NCI-H526 treated with DMSO at 0.1 percent for 48 hours (cell line): ENCODE results near the gene PPP4R1.
A peak's percentile ranks its signal among the peaks of the same experiment; 100 is the strongest.

ENCODE experiments used
- DNase-seq: peaks from one replicate; lab custom pipeline; 2025; lab: John Stamatoyannopoulos, UW

The PPP4R1 gene

DNA sequence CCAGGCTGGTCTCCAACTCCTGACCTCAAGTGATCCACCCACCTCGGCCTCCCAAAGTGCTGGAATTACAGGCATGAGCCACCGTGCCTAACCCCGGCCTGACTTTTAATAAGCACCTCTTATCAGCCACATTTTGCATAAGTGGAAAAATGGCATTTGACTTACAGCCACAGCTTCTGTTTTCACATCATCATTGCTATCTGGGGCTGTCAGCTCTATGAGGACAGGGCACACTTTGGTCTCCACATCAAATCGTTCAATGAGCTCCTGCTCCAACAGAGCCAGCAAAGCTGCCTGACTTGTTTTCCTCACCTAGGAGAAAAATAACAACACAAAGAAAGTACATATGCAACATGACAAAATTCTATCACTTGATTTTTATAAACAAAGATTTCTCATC lies 26.4 kb downstream of the PPP4R1 start:
- no peak for DNase-seq

DNA sequence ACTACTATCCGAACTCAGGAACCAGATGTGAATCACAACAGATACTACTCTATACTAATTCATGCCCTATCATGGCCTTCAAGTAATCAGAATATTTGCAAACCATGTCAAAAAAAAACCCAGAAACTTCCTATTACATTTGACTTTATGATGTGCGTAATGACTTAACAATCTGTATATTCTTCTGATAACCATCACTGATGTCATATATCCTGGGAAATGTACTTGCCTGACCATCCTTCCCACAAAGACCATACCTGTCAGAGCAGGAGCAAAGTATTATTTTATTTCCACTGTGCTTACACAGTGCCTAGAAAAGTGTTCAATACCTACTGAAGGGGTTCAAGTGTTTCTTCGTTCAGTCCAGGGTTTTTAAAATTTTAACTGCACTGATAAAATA lies 27.5 kb downstream of the PPP4R1 start:
- no peak for DNase-seq

DNA sequence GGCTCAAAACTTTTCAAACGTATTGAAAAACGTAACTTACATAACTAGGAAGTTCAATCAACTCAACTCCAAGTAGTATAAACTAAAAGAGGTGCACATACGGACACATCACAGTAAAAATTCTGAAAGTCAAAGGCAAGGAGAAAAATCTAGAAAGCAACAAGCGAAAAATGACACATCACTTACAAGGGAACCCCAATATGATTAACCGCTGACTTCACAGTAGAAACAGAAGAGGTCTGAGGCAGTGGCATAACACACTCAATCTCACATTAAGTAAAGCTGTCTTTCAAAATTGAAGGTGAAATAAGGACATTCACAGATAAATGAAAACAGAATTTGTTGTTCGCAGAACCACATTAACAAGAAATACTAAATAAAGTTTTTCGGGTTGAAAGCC lies 32.7 kb downstream of the PPP4R1 start:
- no peak for DNase-seq

DNA sequence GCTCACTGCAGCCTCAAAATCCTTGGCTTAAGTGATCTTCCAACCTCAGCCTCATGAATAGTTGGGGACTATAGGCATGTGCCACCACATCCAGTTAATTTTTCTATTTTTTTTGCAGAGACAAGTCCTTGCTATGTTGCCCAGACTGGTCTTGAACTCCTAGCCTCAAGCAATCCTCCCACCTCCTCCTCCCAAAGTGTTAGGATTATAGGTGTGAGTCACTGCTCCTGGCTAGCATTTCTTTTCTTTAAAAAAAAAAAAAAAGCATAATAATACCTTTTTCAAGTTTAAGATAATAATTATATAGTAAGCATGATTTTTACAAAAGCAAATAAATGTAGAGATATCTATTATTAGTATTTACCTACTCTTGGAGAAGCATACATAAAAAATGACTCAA lies 36.1 kb downstream of the PPP4R1 start:
- DNase-seq = no peak

DNA sequence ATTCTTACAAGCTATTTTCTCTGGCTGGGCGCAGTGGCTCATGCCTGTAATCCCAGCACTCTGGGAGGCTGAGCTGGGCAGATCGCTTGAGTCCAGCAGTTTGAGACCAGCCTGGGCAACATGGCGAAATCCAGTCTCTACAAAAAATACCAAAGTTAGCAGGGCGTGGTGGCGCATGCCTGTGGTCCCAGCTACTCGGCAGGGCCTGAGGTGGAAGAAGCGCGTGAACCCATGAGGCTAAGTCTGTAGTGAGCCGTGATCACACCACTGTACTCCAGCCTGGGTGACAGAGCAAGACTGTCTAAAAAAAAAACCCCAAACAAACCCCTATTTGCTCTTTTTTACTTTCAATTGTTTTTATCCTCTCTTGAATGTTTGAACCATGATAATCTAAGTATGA lies 37.0 kb downstream of the PPP4R1 start:
- DNase-seq = no peak

DNA sequence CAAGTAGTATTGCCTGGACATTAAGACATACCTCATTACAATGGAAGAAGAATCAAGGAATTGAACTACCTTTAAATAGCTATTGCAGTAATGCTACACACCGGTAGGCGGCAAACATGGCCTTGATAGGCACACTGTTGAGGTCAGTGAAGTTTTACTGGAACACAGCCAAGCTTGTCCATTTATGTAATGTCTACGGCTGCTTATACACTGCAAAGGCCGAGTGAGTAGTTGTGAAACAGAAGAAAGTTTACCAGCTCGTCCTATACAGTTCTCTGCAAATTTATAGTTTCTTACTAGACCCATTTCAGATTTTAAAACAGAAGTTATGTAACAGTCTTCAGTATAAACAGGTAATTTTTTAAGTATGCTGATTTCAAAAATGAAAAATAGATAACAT lies 38.8 kb downstream of the PPP4R1 start:
- peak; percentile 52 for DNase-seq

DNA sequence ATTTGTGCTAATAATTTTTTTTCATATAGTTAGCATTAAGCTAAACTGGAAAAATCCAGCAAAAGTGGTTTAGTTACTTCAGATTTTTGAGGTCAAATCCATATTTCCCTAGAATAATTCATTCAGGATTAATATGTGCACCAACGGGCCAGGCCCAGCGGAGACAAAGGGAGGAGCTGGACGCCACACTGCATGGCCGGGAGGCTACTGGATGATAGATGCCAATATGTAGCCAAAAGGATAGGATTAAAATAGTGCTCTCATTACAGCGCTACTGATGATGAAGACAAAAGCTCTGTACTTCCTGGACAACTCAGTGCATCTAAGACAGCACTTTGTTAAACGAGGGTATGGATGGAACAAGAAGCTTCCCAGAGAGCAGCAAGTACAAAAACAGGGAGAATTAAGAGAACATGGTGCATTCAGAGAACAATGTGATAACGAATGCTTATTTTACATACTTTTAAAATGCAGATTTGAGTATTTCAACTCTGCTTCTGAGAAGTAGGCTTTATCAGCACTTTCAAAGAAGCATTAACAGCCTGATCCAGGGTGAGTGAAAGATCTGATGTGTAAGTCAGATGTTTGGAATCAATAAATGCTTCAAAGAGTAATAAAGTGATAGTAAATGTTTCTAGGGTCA lies 39.8 kb downstream of the PPP4R1 start:
- DNase-seq = no peak

DNA sequence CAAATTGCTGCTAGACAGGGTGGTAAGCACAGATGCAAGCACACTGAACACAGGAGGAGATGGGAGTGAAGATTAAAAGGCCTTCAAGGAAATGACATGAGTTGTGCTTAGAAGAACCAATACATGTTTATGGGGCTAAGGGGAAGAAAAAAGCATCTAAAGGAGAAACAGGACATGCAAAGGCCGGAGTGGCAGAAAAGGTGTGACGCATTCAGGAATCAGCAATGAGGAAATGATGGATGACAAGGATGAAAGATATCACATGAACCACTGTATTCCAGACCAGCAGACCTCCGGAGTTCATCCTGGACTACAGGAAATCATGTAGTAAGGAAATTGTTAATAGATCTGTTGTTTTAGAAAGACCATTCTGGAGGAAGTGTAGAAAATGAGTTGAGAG lies 42.8 kb downstream of the PPP4R1 start:
- DNase-seq = no peak

DNA sequence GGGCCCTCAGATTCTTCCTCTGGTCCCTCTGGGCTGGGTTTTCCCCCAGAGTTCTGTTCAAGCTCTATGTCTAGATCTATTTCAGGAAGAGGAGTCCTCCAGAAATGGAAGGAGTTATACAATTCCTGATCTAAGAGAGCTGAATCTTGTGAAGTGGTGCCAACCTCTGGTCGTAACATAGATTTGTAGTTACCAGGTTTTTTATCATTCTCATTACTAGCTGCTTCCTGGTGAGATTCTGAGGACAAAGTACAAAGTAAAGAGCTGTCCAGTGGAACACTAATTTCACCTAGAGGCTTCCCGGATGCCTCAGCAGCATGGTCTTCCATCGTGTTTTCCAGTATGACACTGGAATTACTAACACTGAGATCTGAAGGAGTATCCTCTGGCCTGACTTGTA lies 44.1 kb downstream of the PPP4R1 start:
- DNase-seq = no peak

DNA sequence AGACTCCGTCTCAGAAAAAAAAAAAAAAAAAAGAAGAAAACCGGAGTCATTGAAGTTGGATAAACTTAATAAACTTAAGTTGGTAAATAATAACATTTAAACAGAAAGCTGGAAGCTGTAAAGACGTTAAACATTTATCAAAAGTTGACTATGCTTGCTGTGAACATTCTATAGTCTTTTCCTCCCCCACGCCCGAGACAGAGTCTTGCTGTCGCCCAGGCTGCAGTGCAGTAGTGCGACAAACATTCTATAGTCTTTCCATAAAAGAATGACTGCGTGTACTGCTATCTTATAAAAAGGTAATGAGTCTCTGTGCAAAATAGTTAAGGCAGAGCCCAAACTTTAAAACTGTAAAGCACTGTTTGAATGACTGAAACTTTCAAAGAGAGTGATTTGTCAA lies 45.2 kb downstream of the PPP4R1 start:
- DNase-seq = no peak

DNA sequence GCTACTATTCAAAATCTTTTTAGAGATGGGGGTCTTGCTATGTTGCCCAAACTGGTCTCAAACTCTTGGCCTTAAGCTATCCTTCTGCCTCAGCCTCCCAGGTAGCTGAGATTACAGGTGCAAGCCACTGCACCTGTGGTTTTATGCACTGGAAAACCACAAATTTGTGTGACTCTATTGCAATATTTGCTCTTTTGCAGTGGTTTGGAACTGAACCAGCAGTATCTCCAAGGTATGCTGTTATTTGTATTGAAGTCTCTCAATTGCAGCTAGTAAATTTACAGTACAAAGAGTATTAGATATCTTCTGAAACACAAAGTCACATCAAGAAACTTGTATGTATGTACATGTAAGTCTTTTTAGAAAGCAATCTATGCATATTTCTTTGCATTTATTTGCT lies 46.2 kb downstream of the PPP4R1 start:
- no peak for DNase-seq

DNA sequence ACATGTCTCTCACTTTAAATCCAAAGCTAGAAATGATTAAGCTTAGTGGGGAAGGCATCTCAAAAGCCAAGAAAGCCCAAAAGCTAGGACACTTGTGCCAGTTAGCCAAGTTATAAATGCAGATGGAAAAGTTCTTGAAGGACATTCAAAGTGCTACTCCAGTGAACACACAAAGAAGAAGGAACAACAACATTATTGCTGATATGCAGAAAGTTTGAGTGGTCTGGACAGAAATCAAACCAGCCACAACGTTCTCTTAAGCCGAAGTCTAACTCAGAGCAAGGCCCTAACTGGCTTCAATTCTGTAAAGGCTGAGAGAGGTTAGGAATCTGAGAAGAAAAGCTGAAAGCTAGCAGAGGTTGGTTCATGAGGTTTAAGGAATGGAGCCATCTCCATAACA lies 49.0 kb downstream of the PPP4R1 start:
- DNase-seq = no peak

DNA sequence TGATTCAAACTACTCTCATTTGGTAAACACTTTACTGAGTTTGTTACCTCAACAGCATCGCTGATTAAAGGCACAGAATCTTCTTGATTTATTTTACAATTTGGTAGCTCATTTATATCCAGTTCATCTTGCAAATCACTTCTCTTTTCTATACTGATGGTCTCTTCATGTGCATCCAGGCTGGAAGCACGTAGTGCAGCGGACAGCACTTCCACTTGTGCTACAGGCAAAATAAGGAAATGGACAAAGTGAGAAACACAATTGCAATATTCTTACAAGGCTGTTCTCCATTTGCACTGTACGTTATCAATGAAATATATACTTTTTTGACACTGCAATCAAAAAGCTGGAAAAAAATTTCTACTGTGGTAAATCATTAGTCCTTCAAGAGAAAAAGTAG lies 51.0 kb downstream of the PPP4R1 start:
- no peak for DNase-seq

DNA sequence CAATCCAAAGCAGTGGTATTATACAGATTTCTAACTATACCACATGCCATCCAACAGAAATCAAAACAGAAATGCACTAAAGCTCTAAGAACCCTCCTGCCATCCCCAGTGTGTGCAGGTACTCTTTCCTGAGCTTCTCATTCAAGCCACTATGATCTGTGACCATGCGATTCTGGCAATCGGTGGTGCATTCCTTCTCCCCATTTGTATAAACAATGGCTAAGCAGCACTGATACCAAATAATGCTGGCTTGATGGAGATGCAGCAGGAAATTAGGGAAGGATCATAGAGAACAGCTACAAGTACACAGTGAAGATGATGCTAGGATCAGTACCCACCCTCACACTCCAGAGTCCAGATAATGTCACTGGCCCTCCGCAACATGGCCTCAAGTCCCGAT lies 51.8 kb downstream of the PPP4R1 start:
- DNase-seq = no peak

DNA sequence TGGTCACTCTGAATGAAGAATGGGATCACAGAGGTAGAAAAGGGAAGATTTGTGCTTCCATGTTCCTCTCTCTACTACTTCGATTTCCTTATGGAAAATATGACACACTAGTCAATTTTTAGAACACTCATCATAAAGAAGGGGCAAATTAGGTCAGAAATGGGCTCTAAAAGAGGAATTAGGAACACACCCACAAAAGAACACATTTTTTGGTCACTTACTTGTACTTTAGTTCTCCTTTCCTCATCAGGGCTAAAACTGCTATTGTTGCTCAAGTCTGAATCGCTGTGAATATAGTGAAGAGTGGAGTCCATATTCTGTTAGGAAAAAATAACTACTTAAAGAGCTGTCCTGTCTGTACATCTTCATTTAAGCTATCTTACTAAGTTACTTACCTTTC lies 52.6 kb downstream of the PPP4R1 start:
- no peak for DNase-seq

DNA sequence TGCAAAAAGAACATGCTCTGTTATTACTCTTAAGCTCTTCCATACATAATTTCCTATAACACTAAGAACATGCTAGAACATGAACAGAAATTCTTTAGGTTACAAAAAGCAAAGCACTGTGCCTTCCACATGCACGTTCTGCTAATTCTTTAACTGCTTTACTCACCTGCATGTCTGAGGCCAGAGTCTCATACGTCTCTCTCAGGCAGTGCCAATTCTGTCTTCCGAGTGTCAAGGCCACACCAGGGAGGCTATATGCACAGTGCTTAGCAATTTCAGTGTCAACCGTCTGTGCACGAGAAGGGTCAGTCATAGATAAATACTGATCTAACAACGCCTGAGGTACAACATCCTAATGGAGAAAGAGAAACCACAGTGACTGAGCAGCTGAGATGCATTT lies 55.1 kb downstream of the PPP4R1 start:
- no peak for DNase-seq

DNA sequence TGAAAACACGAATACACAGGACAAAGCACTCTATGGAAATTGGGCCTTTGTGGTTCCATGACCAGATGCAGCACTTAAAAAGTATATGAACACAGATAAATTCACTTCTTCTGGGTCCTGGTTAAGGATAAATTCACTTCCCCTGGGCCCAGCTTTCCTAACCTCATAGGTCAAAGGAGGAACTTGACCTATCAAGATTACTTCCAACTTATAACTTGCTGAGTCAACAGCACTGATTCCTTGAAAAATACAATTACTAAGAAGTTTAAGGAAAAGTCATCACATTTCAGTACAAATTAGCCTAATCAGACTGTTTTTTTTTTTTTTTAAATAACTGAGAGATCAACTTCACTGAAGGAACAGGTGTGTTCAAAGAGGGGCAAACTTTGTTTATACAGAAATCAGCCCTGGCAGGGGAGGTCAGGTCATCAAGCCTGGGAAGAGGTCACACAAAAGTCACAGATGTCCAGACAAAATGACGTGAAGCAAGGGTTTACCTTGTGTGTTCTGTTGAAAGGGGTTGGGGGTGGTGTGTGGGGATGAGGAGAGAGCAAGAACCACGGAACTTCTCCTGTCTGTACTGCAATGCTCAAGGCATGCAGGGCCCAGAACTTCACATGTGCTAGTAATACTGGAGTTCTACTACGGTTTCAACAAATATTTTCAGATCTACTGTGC lies 55.8 kb downstream of the PPP4R1 start:
- no peak for DNase-seq

DNA sequence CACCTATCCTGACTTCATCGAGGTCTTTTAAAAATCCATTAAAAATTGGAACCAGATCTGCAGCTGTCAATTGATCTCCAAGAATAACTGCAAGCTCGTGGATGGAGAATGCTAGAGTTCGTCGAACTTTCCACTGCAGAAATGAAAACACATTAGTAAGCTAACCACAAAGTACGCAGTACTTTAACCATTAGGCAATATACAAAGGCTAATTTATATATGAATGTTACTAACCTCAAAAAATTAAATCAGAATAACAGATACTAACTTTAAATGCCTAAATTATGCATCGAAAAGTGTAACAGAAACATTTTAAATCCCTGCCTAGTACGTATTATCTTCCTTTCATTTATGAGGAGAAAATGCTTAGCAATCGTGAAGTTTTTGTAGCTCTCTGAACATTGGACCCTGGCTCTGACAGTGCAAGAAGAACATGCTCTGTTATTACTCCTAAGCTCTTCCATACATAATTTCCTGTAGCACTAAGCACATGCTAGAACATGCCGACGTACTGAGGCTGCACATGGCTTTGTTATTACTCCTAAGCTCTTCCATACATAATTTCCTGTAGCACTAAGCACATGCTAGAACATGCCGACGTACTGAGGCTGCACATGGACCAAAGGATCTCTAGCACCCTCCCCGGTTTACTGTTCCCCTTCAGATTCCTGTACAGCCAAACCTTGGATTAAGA lies 57.0 kb downstream of the PPP4R1 start:
- no peak for DNase-seq

DNA sequence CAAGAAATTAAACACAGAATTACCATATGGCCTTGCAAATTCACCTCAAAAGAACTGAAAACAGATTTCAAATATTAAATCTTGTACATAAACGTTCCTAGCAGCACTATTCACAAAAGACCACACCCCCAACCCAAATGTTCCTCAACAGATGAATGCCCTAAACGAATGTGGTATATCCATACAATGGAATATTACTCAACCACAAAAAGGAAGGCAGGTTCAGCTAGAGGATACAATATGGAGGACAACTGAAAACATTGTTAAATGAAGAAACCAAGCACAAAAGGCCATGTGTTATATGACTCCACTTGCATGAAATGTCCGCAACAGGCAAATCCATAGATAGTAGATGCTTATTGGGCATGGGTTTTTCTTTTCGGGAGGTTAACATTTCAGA lies 61.7 kb downstream of the PPP4R1 start:
- DNase-seq = no peak

DNA sequence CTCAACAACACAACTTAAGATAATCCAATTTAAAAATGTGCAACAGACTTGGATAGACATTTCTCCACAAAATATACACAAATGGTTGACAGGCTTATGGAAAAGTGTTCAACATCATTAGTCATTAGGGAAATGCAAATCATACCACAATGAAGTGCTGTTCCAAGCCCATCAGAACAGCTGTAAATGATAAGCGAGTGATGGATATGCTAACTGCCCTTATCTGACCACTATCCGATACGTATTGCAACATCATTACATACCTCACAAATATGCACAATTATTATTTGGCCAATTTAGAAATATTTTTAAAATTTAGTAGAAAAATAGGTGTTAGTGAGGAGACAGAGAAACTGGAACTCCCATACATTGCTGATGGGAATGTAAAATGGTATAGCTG lies 62.2 kb downstream of the PPP4R1 start:
- no peak for DNase-seq

DNA sequence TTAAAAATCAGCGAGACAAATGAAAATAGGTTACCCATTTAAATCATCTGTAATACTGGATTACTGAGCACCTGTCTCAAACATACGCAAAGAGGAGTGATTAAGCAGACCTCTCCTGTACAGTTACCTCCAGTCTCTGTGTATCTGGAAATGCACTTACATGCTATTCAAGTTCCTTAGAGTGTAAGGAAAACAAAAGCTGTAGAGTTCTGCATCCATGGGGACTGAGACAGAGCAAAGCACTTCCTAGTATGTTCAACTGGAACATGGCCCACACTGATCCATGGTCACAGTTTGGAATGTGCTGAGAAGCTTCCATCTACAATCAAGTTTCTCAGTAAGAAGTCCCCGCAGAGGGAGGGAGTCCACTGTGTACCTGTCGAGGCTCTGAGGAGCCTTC lies 63.9 kb downstream of the PPP4R1 start:
- DNase-seq = no peak

DNA sequence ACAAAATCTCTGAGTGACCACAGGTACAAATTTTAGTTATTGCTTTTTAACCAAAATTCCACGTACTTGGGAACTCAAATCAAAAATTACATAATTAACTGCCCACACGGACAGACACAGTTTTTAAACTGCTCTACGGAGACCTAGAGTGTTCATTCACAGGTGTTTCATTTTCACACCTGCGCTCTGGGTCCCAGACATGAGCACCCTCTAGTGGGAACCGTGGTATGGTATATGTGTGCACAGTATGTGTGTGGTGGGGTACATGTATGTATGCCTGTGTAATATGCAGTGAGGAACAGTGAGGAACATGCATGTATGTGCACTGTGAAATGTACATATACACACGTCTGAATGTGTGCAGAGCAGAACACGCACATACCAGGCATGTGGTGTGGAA lies 65.0 kb downstream of the PPP4R1 start:
- no peak for DNase-seq

DNA sequence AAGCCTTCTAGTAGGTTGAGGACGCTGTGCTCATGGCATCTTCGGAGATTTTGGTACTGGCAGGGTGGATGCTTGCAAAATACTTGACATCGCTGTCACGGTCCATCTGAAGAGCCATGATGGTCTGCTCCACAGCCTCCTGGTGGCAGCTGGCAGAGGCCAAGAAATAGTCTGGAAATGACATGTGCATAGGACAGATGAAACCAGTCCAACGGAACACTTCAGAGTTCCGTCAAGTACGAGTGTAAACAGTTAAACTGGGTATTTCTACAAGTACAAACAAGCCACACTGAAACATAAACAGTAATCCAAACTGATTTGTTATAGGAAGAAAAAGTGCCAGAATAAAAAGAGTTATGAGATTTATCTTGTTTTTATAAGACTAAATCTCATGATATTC lies 66.6 kb downstream of the PPP4R1 start:
- no peak for DNase-seq

DNA sequence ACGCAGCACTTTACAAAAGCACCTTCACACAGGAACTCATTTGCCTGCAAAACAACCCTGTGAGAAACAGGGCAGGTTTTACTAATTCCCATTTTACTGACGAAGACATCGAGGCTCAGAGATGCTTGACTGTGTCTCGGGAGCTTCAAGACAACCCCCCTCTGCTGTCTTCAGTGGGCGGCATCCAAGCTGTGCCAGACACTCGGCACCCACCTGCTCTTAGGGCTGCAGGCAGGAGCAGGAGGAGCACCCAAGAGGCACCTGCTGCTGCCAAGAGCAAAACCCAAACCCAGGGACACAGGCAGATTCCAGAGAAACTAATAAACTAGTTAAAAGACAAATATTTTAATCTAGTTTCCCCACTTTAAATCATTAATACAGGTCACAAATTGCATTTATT lies 67.9 kb downstream of the PPP4R1 start:
- no peak for DNase-seq
